IPS-15b (cell line): ENCODE data around the gene PSMG2.

ENCODE experiments used
- H3K27me3 ChIP-seq: one replicate; pipeline ENCODE4 v1.6.1; 2013; ENCODE audit warnings: low read length; ENCODE audit not compliant: control insufficient read depth, insufficient read depth
- H3K36me3 ChIP-seq: one replicate; pipeline ENCODE4 v1.6.1; 2013; ENCODE audit warnings: low read length; ENCODE audit not compliant: control insufficient read depth, insufficient read depth
- H3K4me1 ChIP-seq: one replicate; pipeline ENCODE4 v1.6.1; 2013; ENCODE audit warnings: mild to moderate bottlenecking, low read length; ENCODE audit not compliant: control insufficient read depth, insufficient read depth
- H3K4me3 ChIP-seq: one replicate; pipeline ENCODE4 v1.5.1; 2013; ENCODE audit warnings: low read depth, low read length
- H3K9ac ChIP-seq: one replicate; pipeline ENCODE4 v1.6.1; 2013; ENCODE audit warnings: low read depth, mild to moderate bottlenecking, low read length
- H3K9me3 ChIP-seq: one replicate; pipeline ENCODE4 v1.6.1; 2013; ENCODE audit warnings: mild to moderate bottlenecking, low read length; ENCODE audit not compliant: control insufficient read depth, insufficient read depth

Gene PSMG2

DNA sequence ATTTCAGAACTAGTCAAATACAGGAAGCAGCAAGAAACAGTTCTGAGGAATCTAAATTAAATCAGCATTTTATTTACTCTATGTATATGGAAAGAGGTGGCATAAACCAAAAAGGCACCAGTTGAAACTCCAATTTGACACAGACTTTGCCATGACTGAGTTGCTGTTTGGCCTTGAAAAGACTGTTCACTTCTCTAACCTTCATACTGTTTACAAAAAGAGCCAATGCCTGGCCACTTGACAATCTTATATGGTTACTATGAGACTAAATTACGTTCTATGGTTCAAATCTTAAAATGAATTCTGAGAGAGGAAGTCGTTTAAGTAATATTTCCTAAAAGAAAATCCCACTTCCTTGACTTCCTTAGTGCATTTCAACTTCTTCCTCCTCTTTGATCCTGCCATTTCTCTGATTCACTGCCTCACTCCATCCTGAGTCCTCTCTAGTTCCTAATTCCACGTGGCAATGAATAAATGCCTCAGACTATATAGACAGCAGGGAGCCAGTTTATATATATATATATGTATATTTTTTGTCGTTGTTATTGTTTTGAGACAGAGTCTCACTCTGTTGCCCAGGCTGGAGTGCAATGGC, 13.5 kb upstream of the PSMG2 start:
- Histone ChIP-seq H3K36me3 (peaks cover 6% of the 10 kb centered on the region), H3K4me3 (no peak overlapping the region), H3K9ac (no peak overlapping the region), H3K9me3 (no peaks in the 10 kb centered on the region), H3K4me1 (no peaks in the 10 kb centered on the region), H3K27me3 (no peaks in the 10 kb centered on the region)

DNA sequence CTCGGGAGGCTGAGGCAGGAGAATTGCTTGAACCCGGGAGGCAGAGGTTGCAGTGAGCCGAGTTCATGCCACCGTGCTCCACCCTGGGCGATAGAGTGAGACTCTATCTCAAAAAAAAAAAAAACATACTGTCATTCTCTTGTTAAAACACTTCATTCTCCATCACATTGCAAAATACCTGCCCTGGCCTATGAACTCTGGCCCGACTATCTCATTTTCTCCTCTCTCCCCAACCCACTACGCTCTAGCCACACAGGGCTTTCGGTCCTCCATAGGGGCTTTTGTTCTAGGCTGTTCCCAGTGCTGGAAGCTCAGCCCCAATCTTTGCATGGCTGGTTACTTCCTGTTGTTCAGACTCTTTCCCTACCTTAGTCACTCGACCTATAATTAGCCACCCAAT, 10.6 kb upstream of the PSMG2 start:
- Histone ChIP-seq H3K9ac (no peak overlapping the region), H3K36me3 (no peaks in the 10 kb centered on the region), H3K27me3 (no peaks in the 10 kb centered on the region), H3K4me3 (no peak overlapping the region), H3K9me3 (no peaks in the 10 kb centered on the region), H3K4me1 (no peaks in the 10 kb centered on the region)

DNA sequence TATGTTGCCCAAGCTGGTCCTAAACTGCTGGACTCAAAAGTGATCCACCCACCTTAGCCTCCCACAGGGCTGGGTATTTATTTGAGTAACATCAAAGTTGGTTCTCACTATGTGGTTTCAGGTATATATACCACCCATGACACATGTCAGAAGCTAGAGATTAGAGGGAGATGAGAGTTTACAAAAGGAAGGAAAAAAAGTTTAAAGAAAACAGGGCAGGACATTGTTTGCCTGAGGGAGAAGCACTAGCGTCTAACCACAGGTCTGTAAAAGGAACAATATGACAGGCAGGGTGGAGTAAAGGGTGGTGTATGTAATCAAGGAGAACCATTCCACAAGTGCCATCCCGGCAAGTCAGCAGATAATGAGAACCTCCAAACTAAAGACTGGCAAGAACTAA, 8.8 kb upstream of the PSMG2 start:
- H3K9me3 ChIP-seq: no peaks in the 10 kb centered on the region
- H3K4me1 ChIP-seq: no peaks in the 10 kb centered on the region
- no peaks in the 10 kb centered on the region for H3K27me3 ChIP-seq
- no peak overlapping the region for H3K9ac ChIP-seq
- H3K36me3 ChIP-seq: no peaks in the 10 kb centered on the region
- H3K4me3 ChIP-seq: no peak overlapping the region

DNA sequence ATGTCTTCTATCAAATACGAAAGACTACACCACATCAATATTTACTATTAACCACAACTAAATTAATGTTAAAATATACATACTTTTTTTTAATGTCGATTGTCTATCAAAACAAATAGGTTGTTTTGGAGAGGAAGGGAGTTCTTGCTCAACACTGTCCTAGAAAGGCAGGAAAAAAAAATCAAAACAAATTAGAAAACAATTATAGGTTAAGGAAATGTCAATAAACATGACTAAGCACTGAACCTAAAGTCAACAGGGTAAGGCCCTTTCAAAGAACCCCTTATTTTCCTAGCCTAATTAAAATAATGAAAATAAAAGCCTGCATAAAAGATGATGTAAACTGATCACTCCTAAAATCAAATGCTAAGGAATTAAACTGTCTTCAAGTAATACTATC, 3.1 kb upstream of the PSMG2 start:
- H3K36me3 ChIP-seq: no peaks in the 10 kb centered on the region
- no peaks in the 10 kb centered on the region for H3K27me3 ChIP-seq
- H3K9me3 ChIP-seq: no peaks in the 10 kb centered on the region
- H3K9ac ChIP-seq: no peak overlapping the region
- H3K4me3 ChIP-seq: no peak overlapping the region
- H3K4me1 ChIP-seq: peaks cover 7% of the 10 kb centered on the region

DNA sequence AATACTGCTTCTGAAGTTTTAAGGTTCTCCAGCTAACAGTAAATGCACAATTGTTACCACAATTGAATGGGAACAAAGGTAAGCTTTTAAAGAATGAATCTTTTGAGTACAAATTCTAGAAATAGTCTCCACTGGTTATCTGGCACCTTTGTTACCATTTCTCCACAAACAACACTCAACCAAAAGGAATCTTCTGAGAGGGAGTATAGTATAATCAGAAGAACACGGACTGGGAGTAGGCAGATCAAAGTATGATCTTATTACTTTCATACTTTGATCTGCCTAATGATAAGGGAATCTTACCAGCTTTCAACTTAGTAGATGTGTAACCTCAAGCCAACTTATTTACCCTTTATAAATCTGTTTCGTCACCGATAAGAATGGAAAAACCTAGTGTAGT, 1.7 kb upstream of the PSMG2 start:
- Histone ChIP-seq H3K27me3 (no peaks in the 10 kb centered on the region), H3K36me3 (no peaks in the 10 kb centered on the region), H3K4me3 (peak overlapping the region; percentile 96), H3K4me1 (peaks cover 7% of the 10 kb centered on the region), H3K9ac (no peak overlapping the region), H3K9me3 (no peaks in the 10 kb centered on the region)

DNA sequence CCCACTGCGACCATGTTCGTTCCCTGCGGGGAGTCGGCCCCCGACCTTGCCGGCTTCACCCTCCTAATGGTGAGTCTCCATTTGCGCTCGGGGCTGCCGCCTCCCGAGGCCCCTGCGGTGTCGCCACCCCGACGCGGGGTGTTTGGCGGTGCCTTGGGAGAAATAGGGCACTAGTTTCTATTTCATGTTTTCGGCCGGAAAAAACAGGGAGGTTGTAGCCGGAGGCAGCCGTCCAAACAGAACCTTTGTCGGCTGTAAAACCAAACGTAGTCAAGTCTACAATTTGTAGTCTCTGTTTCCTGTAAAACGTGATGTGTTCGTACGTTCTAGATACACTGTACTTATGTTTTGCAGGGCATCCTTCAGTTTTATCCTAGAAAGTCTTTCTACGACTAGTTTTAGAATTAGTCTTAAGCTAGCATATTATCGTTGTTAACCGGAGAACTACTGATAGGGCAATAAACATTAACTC, 290 bp downstream of the PSMG2 start:
- H3K9ac ChIP-seq: peak overlapping the region; percentile 98
- no peaks in the 10 kb centered on the region for H3K9me3 ChIP-seq
- H3K27me3 ChIP-seq: no peaks in the 10 kb centered on the region
- peak overlapping the region; percentile 96 for H3K4me3 ChIP-seq
- peaks cover 4% of the 10 kb centered on the region for H3K36me3 ChIP-seq
- H3K4me1 ChIP-seq: peaks cover 7% of the 10 kb centered on the region

DNA sequence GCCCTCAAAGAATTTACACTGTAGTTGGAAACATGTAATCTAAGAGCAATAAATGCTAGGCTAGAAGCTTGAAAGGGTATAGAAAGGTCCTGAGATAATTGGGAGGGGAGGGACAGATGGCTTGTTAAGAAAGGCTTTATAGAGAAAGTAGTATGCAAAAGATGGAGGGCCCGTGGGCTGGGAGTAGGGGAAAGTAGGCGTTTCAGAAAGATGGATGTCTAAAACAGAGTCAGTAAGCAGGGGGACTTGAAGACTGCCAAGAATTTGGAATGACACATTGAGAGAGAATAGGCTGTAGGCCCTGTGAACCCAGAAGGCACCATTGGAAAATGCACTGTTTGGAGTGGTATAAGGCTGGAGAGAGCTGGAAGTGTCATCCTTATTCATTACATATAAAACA, 822 bp downstream of the PSMG2 start:
- Histone ChIP-seq H3K4me1 (peaks cover 7% of the 10 kb centered on the region), H3K27me3 (no peaks in the 10 kb centered on the region), H3K9ac (peak overlapping the region; percentile 98), H3K36me3 (peaks cover 4% of the 10 kb centered on the region), H3K4me3 (peak overlapping the region; percentile 96), H3K9me3 (no peaks in the 10 kb centered on the region)

DNA sequence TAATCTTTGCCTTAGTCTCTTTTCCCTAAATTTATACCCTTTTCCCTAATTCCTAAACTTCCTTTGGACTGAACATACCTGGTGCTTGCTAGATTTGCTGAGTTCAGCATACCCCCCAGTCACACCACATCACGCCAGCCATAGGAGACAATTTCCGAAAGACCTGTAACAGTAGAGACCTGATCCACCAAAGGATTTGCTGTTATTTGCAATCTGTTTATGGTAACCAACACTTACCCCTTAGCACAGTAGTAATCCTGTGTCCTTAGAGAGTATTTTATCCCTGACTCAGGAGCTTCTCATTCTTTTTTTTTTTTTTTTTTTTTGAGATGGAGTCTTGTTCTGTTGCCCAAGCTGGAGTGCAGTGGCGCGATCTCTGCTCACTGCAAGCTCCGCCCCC, 8.6 kb downstream of the PSMG2 start:
- Histone ChIP-seq H3K27me3 (no peaks in the 10 kb centered on the region), H3K9me3 (no peaks in the 10 kb centered on the region), H3K36me3 (peaks cover 15% of the 10 kb centered on the region), H3K9ac (no peak overlapping the region), H3K4me3 (no peak overlapping the region), H3K4me1 (peaks cover 7% of the 10 kb centered on the region)

DNA sequence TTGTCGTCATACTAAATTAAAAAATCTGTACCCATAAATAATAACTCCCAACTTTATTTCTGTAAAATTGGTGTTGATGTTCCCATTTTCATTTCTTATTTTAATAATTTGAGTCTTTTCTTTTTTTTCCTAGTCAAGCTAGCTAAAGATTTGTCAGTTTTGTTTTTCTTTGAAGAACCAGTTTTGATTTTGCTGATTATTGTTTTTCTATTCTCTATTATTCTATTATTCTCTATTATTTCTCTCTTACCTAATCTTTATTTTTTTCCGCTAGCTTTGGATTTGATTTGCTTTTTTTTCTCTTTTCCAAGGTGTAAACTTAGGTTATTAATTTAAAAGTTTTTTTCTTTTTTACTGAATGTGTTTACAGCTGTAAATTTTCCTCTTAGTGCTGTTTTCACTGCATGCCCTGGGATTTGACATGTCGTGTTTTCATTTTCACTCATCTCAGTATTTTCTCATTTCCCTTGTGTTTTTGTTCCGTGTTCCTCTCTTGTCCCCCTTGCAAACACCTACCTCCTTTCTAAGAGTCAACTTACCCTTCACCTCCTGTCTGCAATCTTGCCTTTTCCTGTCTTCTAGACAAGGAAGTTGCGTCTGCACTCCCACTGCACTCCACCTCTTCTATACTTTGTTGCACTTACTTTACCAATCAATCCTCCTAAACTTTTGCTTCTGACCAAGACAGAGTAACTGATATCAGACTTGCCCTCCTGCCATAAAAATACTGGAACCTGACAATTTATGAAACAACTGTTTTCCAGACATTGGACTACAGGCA, 18.8 kb downstream of the PSMG2 start:
- Histone ChIP-seq H3K36me3 (peaks cover 10% of the 10 kb centered on the region), H3K9me3 (no peaks in the 10 kb centered on the region), H3K4me3 (no peak overlapping the region), H3K9ac (no peak overlapping the region), H3K27me3 (no peaks in the 10 kb centered on the region), H3K4me1 (no peaks in the 10 kb centered on the region)

DNA sequence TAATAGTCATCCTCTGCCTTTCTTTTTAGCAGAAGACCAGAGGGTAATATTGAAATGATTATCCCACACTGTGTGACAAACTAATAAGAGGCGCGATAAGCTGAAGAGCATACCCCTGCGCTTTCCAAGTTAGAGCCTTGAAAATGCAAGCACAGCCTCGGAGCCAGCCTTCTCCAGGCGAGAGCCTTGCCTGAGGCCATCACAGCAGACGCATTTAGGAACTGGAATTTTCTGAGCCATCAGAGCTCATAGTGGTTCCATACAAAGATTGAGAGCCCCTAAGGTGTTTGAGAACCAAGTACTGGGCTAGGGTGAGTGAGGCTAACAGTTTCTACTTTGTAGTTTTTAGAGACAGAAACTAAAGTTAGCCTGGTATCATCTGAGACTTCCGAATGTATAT, 19.9 kb downstream of the PSMG2 start:
- H3K36me3 ChIP-seq: peaks cover 3% of the 10 kb centered on the region
- H3K4me1 ChIP-seq: no peaks in the 10 kb centered on the region
- no peak overlapping the region for H3K9ac ChIP-seq
- H3K27me3 ChIP-seq: no peaks in the 10 kb centered on the region
- no peak overlapping the region for H3K4me3 ChIP-seq
- H3K9me3 ChIP-seq: no peaks in the 10 kb centered on the region

DNA sequence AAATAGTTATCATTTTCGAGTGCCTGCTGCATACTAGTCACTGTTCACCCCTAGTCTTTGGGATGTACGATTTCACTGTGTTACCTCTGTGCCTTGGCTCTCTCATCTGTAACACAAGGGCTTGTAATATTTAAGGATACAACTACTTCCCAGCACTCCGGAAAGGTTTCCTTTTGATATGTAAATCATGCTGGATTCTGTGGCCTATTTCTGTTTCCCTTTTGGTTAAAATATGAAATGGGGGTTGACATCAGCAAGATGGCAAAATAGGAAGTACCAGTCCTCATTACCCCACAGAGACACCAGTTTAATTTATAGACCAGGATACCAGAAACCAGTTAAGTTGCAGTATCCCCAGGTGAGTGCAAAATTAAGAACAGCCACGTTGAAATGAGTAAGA, 23.5 kb downstream of the PSMG2 start:
- no peaks in the 10 kb centered on the region for H3K4me1 ChIP-seq
- no peaks in the 10 kb centered on the region for H3K27me3 ChIP-seq
- H3K9me3 ChIP-seq: no peaks in the 10 kb centered on the region
- H3K9ac ChIP-seq: no peak overlapping the region
- no peaks in the 10 kb centered on the region for H3K36me3 ChIP-seq
- H3K4me3 ChIP-seq: no peak overlapping the region
